ENCODE results near the gene GNPDA1. TPM values are rescaled to one million over a fixed set of nuclear protein-coding genes. Genes with fewer than 3 reads are reported as not detected.

The GNPDA1 gene
- total RNA-seq, 4 donors from 2014 or later, result 14.0 to 29.7 (median 16.3) TPM

DNA sequence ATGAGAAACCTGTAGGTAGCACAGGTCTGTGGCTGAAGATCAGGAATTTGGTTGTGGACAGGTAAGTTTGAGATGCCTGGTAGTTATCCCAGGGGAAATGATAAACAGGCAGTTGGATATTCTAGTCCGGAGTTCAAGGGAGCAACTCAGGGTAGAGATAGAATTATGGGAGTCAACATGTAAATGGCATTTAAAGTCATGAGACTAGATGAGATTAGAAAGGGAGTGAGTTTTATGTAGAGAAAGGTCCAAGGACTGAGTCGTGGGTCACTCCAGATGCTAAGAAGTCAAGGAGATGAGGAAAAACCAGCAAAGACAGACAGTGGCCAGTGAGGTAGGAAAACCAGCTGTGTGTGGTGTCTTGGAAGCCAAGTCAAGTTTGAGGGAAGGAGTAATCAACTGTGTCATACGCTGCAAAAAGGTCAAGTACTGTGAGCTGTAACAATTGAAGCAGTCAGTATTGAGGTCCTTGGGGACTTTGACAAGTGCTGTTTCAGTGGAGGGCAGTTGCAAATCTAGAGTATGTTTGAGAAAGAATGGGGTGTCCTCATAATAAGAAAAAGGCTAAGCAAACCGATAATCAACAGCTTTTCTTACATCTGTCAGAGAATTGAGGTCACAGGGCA, 18.2 kb downstream of the GNPDA1 start:
- no peak overlapping the region for H3K4me3 ChIP-seq
- DNase-seq (ENCODE audit: low spot score in 2 of 2), result no peak
- peaks cover 0 to 15% (median 4%) of the 10 kb centered on the region in 4 donors for H3K4me1 ChIP-seq
- 33 to 43% methylated on average over 4 of the region's 4 CpGs for WGBS, 2 donors
- peaks cover 0 to 60% (median 0%) of the 10 kb centered on the region in 3 donors for H3K36me3 ChIP-seq
- peak overlapping the region in 2 of 4 donors; percentile 4 to 46 for H3K27ac ChIP-seq
- H3K9me3 ChIP-seq, result no peaks in the 10 kb centered on the region
- TF ChIP-seq EP300 (IDR thresholded peaks at IDR 0.05) (no peak), POLR2A (IDR thresholded peaks at IDR 0.05) (no peak)
- TF ChIP-seq, protein P1, sequence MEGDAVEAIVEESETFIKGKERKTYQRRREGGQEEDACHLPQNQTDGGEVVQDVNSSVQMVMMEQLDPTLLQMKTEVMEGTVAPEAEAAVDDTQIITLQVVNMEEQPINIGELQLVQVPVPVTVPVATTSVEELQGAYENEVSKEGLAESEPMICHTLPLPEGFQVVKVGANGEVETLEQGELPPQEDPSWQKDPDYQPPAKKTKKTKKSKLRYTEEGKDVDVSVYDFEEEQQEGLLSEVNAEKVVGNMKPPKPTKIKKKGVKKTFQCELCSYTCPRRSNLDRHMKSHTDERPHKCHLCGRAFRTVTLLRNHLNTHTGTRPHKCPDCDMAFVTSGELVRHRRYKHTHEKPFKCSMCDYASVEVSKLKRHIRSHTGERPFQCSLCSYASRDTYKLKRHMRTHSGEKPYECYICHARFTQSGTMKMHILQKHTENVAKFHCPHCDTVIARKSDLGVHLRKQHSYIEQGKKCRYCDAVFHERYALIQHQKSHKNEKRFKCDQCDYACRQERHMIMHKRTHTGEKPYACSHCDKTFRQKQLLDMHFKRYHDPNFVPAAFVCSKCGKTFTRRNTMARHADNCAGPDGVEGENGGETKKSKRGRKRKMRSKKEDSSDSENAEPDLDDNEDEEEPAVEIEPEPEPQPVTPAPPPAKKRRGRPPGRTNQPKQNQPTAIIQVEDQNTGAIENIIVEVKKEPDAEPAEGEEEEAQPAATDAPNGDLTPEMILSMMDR (IDR thresholded peaks at IDR 0.05), result no peak
- H3K27me3 ChIP-seq, result no peaks in the 10 kb centered on the region

GRCh38 chr5:141992349-141992963, 20.4 kb downstream of the GNPDA1 start:
- peak; percentile 75 to 95 for DNase-seq (ENCODE audit: low spot score in 2 of 2)
- peaks cover 0 to 65% (median 0%) of the 10 kb centered on the region in 3 donors for H3K36me3 ChIP-seq
- 12 to 14% methylated on average over 2 of the region's 2 CpGs for WGBS, 2 donors
- H3K4me1 ChIP-seq, result peaks cover 0 to 15% (median 4%) of the 10 kb centered on the region in 4 donors
- H3K9me3 ChIP-seq, result no peaks in the 10 kb centered on the region
- no peaks in the 10 kb centered on the region for H3K27me3 ChIP-seq
- no peak overlapping the region for H3K4me3 ChIP-seq
- H3K27ac ChIP-seq, result no peak overlapping the region
- no peak for TF ChIP-seq EP300 (IDR thresholded peaks at IDR 0.05)
- TF ChIP-seq, protein P1 (IDR thresholded peaks at IDR 0.05), result peak; percentile 67 to 81 (median 78)

- DNase-seq (ENCODE audit: low spot score in 2 of 2), result no peak
- no peak overlapping the region for H3K27ac ChIP-seq
- H3K4me1 ChIP-seq, result peaks cover 0 to 13% (median 3%) of the 10 kb centered on the region in 4 donors
- 0 to 42% methylated on average over 1 of the region's 1 CpG for WGBS, 2 donors
- no peaks in the 10 kb centered on the region for H3K9me3 ChIP-seq
- H3K4me3 ChIP-seq, result no peak overlapping the region
- TF ChIP-seq, protein P1 (IDR thresholded peaks at IDR 0.05), result no peak
- TF ChIP-seq EP300 (IDR thresholded peaks at IDR 0.05) (no peak), POLR2A (IDR thresholded peaks at IDR 0.05) (no peak)
- peaks cover 4 to 89% (median 6%) of the 10 kb centered on the region in 3 donors for H3K36me3 ChIP-seq
- H3K27me3 ChIP-seq, result no peaks in the 10 kb centered on the region
These were observed 23.1 kb downstream of the GNPDA1 start for GRCh38 chr5:141989720-141990119.

- H3K27ac ChIP-seq, result no peak overlapping the region
- TF ChIP-seq, protein P1 (IDR thresholded peaks at IDR 0.05), result no peak
- TF ChIP-seq EP300 (IDR thresholded peaks at IDR 0.05), result no peak
- no peak for TF ChIP-seq POLR2A (IDR thresholded peaks at IDR 0.05)
- H3K9me3 ChIP-seq, result no peaks in the 10 kb centered on the region
- DNase-seq (ENCODE audit: low spot score in 2 of 2), result no peak
- H3K4me1 ChIP-seq, result no peaks in the 10 kb centered on the region
- H3K27me3 ChIP-seq, result no peaks in the 10 kb centered on the region
- H3K4me3 ChIP-seq, result no peak overlapping the region
- peaks cover 4 to 97% (median 6%) of the 10 kb centered on the region in 3 donors for H3K36me3 ChIP-seq
These were observed 26.8 kb downstream of the GNPDA1 start for GRCh38 chr5:141986072-141986471.

DNA sequence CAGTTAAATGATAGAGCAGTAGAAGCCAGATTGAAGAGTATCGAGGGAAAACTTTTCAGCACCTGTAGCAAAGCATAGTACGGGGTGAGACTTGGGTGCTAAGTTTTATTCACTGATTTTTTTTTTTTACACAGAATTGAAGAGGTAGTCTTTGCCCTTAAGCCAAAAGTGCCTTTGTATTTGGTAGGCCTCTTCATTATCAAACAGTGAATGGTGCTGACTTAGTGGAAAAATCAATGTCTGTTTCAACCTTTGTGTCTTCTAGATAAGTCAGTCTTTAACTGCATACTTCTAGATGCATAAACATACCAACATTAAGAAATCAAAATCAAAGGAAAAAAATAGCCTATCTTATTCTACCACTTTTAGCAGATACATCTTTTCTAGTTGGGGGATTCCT, 30.2 kb downstream of the GNPDA1 start:
- WGBS, 2 donors, result 47 to 70% methylated on average over 2 of the region's 2 CpGs
- Histone ChIP-seq H3K4me1 (no peaks in the 10 kb centered on the region), H3K36me3 (peaks cover 4 to 96% (median 23%) of the 10 kb centered on the region in 3 donors), H3K27ac (no peak overlapping the region), H3K27me3 (no peaks in the 10 kb centered on the region), H3K9me3 (no peaks in the 10 kb centered on the region), H3K4me3 (no peak overlapping the region)
- TF ChIP-seq POLR2A (IDR thresholded peaks at IDR 0.05) (no peak), EP300 (IDR thresholded peaks at IDR 0.05) (no peak)
- TF ChIP-seq, protein P1 (IDR thresholded peaks at IDR 0.05), result no peak
- DNase-seq (ENCODE audit: low spot score in 2 of 2), result no peak
